Activated T-helper 1 cell treated with Interleukin-2 at 50 U/mL for 16 hours (primary cell): Measurements from ENCODE around the gene PPM1H.
"Not testable (repeated sequence)": the region's sequence is repeated elsewhere in the genome, so short reads cannot be mapped to it uniquely, and the experiment has no call there.

ENCODE experiments used
- DNase-seq: peaks from one replicate; pipeline ENCODE4 v3.0.0-alpha.2; 2020; ENCODE audit warnings: low read depth

Gene PPM1H

GRCh38 chr12:62909340-62909739, 25.6 kb downstream of the PPM1H start:
- no peak for DNase-seq

GRCh38 chr12:62908674-62909073, 26.3 kb downstream of the PPM1H start:
- no peak for DNase-seq

- no peak for DNase-seq
Observed at GRCh38 chr12:62907561-62907960, 27.4 kb downstream of the PPM1H start.

- DNase-seq, result no peak
Observed at GRCh38 chr12:62907078-62907477, 27.9 kb downstream of the PPM1H start.

GRCh38 chr12:62903151-62903550, 31.8 kb downstream of the PPM1H start:
- DNase-seq, result no peak

- DNase-seq, result no peak
Observed at GRCh38 chr12:62900686-62901272, 34.2 kb downstream of the PPM1H start.

GRCh38 chr12:62899568-62900390, 35.2 kb downstream of the PPM1H start:
- DNase-seq, result no peak

GRCh38 chr12:62898526-62898925, 36.4 kb downstream of the PPM1H start:
- no peak for DNase-seq

GRCh38 chr12:62895351-62895877, 39.5 kb downstream of the PPM1H start:
- no peak for DNase-seq

- DNase-seq, result no peak
Observed at GRCh38 chr12:62893276-62893675, 41.7 kb downstream of the PPM1H start.

GRCh38 chr12:62891805-62892549, 43.0 kb downstream of the PPM1H start:
- DNase-seq, result no peak

- no peak for DNase-seq
Observed at GRCh38 chr12:62888454-62889110, 46.4 kb downstream of the PPM1H start.

- no peak for DNase-seq
Observed at GRCh38 chr12:62886796-62887195, 48.2 kb downstream of the PPM1H start.

GRCh38 chr12:62885242-62885641, 49.7 kb downstream of the PPM1H start:
- DNase-seq, result no peak

GRCh38 chr12:62884832-62885231, 50.1 kb downstream of the PPM1H start:
- DNase-seq, result not testable (repeated sequence)

- no peak for DNase-seq
Observed at GRCh38 chr12:62882696-62883095, 52.3 kb downstream of the PPM1H start.

- DNase-seq, result no peak
Observed at GRCh38 chr12:62882140-62882539, 52.8 kb downstream of the PPM1H start.

- DNase-seq, result no peak
Observed at GRCh38 chr12:62879691-62880090, 55.3 kb downstream of the PPM1H start.

GRCh38 chr12:62879228-62879627, 55.7 kb downstream of the PPM1H start:
- DNase-seq, result not testable (repeated sequence)

GRCh38 chr12:62878211-62878610, 56.7 kb downstream of the PPM1H start:
- no peak for DNase-seq

GRCh38 chr12:62876938-62877548, 57.9 kb downstream of the PPM1H start:
- no peak for DNase-seq
